UCSD-AML1 (cell line): Measurements from ENCODE around the gene LAMA4.

Experiments used
- DNase-seq: peaks from one replicate; lab custom pipeline; 2025; ENCODE audit not compliant: unreplicated experiment; lab: John Stamatoyannopoulos, UW

The LAMA4 gene

GRCh38 chr6:112193535-112194051, 60.8 kb downstream of the LAMA4 start:
- no peak for DNase-seq

DNA sequence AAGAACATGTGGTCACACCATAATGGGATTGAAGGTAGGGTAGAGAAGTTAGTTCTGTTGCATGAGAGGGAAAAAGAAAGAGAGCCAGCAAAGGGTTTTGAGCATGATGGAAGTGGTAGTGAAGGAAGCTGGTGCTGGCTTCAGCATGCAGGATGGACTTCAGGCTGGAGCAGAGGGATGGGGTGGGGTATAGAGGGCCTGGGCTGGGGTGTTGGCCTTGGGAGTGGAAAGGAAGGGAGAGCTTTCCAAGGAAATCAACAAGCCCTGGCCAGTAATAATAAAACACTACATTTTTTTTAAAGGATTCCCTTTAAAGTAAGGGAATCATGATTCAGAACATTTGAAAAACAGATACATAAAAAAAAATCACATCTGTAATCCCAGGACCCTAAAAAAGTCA, 61.2 kb downstream of the LAMA4 start:
- no peak for DNase-seq

DNA sequence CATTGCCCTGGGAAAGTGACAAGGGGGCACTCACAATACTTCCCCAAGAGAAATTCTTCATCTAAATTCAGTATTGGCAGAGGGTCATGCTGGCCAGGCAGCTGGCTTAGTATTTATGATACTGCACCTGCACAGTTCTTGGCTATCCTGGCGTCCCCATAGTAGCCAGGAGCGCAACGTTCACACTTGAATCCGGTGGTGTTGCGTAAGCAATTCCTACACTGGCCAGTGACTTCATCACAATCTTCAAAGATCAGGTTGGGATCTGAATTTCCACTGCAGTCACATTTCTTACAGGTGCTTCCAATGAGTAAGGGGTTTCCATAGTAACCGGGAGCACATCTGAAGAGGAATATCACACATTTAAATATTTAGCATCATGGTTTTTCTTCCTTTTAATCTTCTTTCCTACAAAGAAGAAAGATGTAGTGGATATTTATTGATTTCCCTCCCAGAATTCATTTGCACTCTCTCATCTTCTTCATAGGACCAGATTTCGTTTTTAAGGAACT, 62.8 kb downstream of the LAMA4 start:
- DNase-seq, result no peak

- DNase-seq, result no peak
These were observed 64.2 kb downstream of the LAMA4 start for GRCh38 chr6:112190164-112190563.

DNA sequence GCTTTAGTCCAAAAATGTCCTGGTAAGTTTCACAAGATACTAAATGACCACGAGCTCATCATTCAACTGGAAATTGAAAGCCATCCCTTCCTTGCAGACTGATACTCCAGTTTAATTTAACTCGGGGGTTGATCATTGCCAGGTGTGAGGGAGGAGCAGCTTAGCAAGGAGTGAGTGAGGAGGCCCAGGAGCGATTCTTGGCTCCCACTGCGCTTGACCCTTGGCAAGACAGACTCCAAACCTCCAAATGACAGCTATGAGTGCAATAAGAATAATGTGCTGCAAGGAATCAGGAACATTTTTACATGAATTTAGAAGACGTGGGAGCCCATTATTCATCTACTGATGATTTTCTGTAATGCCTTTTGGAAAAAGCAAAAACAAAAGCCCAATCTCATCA, 64.9 kb downstream of the LAMA4 start:
- no peak for DNase-seq

- no peak for DNase-seq
These were observed 65.5 kb downstream of the LAMA4 start for GRCh38 chr6:112188906-112189305.

- DNase-seq, result no peak
These were observed 66.6 kb downstream of the LAMA4 start for GRCh38 chr6:112187736-112188135.

DNA sequence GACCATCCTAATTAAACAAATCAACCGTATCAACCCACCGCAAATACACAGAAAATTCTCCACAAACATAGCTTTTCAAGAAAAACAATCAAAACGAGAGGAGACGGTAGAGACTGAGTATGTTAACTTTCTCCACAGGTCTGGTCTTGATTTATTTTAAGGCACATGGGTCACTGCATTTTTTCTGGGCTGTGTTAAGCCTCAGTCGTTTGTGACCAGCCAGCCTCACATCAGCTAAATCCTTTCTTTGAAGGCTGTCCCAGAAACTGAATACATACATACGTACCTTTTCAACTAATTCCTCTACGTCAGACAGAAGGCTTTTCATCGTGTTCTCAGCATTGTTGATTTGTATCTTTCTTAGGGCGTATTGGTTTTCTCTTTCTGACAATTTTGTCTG, 69.4 kb downstream of the LAMA4 start:
- no peak for DNase-seq

- DNase-seq, result no peak
These were observed 71.1 kb downstream of the LAMA4 start for GRCh38 chr6:112183271-112183671.

- no peak for DNase-seq
These were observed 73.2 kb downstream of the LAMA4 start for GRCh38 chr6:112181130-112181529.

GRCh38 chr6:112180095-112180820, 74.1 kb downstream of the LAMA4 start:
- no peak for DNase-seq

DNA sequence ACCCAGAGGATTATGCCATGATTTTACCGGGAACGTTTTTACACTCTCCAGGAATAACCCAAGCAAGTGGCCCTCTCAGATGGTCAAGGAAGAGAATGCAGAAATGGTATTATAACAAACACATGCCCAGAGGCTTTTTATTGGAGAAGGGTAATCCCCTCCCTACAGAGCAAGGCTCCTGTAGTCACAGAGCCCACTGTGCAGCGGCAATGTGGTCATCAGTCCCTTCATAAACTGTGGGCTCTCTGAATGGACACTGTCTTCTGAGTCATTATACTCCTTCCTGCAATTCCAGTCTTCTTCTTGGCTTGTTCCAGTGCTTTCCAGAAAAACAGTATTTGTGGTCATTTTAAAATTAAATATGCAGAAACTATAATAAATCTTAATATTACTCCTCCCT, 74.7 kb downstream of the LAMA4 start:
- DNase-seq, result no peak

GRCh38 chr6:112178846-112179245, 75.5 kb downstream of the LAMA4 start:
- DNase-seq, result no peak

- DNase-seq, result no peak
These were observed 77.3 kb downstream of the LAMA4 start for GRCh38 chr6:112177092-112177491.

DNA sequence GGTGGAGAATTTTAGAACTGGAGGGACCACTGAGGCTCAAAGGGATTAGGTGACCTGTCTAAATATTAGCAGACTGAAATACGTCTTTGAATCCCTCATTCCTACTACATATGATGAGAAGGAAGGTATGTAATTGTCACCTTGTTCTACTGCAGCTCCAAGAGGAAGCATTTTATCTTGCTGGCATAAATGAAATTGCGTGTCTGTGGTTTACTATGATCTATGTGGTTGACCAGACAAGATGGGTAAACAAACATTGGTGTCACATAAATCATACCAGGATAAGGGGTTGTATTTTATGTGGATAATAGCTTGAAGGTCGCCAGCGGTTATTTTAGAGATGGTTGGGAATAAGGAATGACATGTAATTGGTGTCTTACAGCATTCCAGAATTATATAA, 78.2 kb downstream of the LAMA4 start:
- DNase-seq, result no peak

GRCh38 chr6:112173221-112173804, 81.1 kb downstream of the LAMA4 start:
- no peak for DNase-seq

GRCh38 chr6:112172540-112172939, 81.8 kb downstream of the LAMA4 start:
- no peak for DNase-seq

- no peak for DNase-seq
These were observed 84.8 kb downstream of the LAMA4 start for GRCh38 chr6:112169541-112169940.

DNA sequence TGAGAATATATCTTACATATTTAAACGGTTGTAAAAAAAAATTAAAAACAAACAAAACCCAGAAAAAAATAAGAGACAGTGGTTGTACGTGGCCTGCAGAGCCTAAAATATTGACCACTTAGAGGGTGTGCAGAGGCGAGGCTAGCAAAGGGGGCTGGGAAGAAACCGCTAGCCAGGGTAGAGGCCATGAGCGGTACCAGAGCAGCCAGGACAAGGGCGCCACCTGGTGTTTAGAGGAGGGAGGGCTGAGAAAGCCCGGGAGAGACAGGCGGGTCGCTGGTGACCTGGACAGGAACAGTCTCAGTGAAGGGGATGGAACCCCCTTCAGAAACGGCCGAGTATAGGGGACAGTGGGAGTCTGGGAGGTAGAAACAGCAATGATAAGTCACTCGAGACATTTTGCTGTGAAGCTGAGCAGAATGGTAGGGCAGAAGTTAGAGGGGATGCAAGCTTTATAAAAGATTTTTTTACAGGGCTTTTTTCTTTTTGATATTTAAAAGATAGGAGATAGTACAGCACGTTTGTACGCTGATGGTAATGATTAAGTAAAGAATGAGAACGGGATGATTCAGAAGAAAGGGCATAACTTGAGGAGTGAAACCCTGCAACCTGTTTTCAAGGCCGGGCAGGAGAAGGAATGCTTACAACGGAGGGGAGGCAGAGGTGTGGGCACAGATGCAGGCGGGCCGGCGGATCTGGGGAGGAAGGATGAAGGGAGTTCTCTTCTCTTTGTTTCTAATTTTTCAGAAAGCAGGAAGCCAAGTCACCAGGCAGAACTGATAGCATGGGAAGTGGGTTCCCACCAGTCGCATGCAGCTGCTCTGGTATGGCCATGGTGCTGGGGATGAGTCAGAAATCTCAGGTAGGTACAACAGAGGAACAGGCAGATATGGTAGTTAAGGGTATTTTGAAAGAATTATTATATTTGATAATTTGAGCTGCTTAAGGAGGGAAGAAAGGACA, 90.8 kb downstream of the LAMA4 start:
- DNase-seq, result peak; percentile 72

- DNase-seq, result no peak
These were observed 93.6 kb downstream of the LAMA4 start for GRCh38 chr6:112160745-112161144.

DNA sequence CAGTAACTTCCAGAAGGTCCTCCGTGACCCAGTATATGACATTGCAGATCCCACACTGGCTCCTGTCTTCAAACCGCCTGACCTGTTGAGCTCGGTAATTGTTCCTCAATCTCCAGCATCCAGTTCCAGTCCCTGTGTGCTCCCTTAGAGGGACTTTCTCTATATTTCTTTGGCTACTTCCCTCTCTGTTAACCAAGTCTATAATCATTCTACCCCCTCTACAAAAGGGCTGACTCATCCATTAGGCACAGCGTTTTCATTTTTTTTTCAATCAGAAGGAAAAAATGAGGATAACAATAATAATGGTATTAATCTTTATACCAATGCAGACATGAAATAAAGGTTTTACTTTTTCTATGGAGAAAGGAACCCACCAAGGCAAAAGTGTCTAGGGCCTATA, 97.7 kb downstream of the LAMA4 start:
- DNase-seq, result no peak
